Uterus (tissue), 2 donors: ENCODE data around the gene NKRF.

Experiments
- POLR2A ChIP-seq, 2 donors: fragments of 450-650 bp; IDR thresholded peaks; one replicate each; pipeline ENCODE4 v1.6.1; 2016; ENCODE audit warnings: antibody characterized with exemption in 2 of 2, mild to moderate bottlenecking in 1 of 2, moderate library complexity in 1 of 2
- TF ChIP-seq, protein P1 (sequence below), 4 experiments: fragments of 200-600 bp in 2 of 4; fragments of 450-650 bp in 2 of 4; sonication (generic) in 2 of 4; IDR thresholded peaks; one replicate each; pipeline ENCODE4 v1.5.1; 2016 to 2019; ENCODE audit warnings: antibody characterized with exemption in 4 of 4, mild to moderate bottlenecking in 2 of 4, moderate library complexity in 1 of 4

GRCh38 chrX:119647089-119647488 lies 40.9 kb upstream of the NKRF start:
- TF ChIP-seq, protein P1, sequence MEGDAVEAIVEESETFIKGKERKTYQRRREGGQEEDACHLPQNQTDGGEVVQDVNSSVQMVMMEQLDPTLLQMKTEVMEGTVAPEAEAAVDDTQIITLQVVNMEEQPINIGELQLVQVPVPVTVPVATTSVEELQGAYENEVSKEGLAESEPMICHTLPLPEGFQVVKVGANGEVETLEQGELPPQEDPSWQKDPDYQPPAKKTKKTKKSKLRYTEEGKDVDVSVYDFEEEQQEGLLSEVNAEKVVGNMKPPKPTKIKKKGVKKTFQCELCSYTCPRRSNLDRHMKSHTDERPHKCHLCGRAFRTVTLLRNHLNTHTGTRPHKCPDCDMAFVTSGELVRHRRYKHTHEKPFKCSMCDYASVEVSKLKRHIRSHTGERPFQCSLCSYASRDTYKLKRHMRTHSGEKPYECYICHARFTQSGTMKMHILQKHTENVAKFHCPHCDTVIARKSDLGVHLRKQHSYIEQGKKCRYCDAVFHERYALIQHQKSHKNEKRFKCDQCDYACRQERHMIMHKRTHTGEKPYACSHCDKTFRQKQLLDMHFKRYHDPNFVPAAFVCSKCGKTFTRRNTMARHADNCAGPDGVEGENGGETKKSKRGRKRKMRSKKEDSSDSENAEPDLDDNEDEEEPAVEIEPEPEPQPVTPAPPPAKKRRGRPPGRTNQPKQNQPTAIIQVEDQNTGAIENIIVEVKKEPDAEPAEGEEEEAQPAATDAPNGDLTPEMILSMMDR (IDR thresholded peaks at IDR 0.05) = no peak
- TF ChIP-seq POLR2A (IDR thresholded peaks at IDR 0.05) = no peak
